Keratinocyte (primary cell): ENCODE data around the gene HOXB8. TPM values are rescaled to one million over a fixed set of nuclear protein-coding genes. Genes with fewer than 3 reads are reported as not detected.

ENCODE experiments used
- DNase-seq: peaks from one replicate; pipeline ENCODE4 v3.0.0-alpha.2; 2011; ENCODE audit warnings: low read depth, missing footprints, low spot score
- FAIRE-seq: peaks from 2 replicates; lab custom pipeline; 2011; peaks lifted over from hg19 to GRCh38; lab: Jason Lieb, UNC
- H2AFZ ChIP-seq: 2 replicates; pipeline ENCODE4 v1.6.0; 2012; ENCODE audit warnings: low read length, control low read depth, inconsistent platforms; ENCODE audit not compliant: control insufficient read depth
- H3K27ac ChIP-seq: 2 replicates; pipeline ENCODE4 v1.5.1; 2011; ENCODE audit warnings: low read length; ENCODE audit not compliant: control insufficient read depth, insufficient read depth
- H3K27me3 ChIP-seq: 3 replicates; pipeline ENCODE4 v1.6.0; 2011; ENCODE audit warnings: low read length; ENCODE audit not compliant: control insufficient read depth, insufficient read depth; ENCODE audit errors: extremely low read depth
- H3K36me3 ChIP-seq, 2 experiments: 2 replicates in 1 of 2; 3 replicates in 1 of 2; pipeline ENCODE4 v1.5.1; 2011; ENCODE audit warnings: low read length in 2 of 2, mild to moderate bottlenecking in 1 of 2; ENCODE audit not compliant: control insufficient read depth in 2 of 2, insufficient read depth in 2 of 2; ENCODE audit errors: extremely low read depth in 1 of 2
- H3K4me1 ChIP-seq: 3 replicates; pipeline ENCODE4 v1.5.1; 2011; ENCODE audit warnings: low read length; ENCODE audit not compliant: control insufficient read depth, insufficient read depth; ENCODE audit errors: extremely low read depth
- H3K4me2 ChIP-seq: 3 replicates; pipeline ENCODE4 v1.6.0; 2011; ENCODE audit warnings: low read depth, low read length; ENCODE audit not compliant: control insufficient read depth, insufficient read depth; ENCODE audit errors: extremely low read depth
- H3K4me3 ChIP-seq, 3 experiments: fragments of 200-600 bp in 1 of 3; sonication (generic) in 1 of 3; 2 replicates in 2 of 3; 3 replicates in 1 of 3; pipeline ENCODE4 v1.5.1; 2011 to 2016; ENCODE audit warnings: low read length in 3 of 3, mild to moderate bottlenecking in 3 of 3, control low read depth in 2 of 3, inconsistent platforms in 1 of 3, low read depth in 1 of 3, mixed read lengths in 1 of 3, mixed run types in 1 of 3, moderate library complexity in 1 of 3; ENCODE audit not compliant: control insufficient read depth in 2 of 3, insufficient read depth in 2 of 3; ENCODE audit errors: extremely low read depth in 1 of 3
- H3K79me2 ChIP-seq: 2 replicates; pipeline ENCODE4 v1.6.0; 2012; ENCODE audit warnings: low read length; ENCODE audit not compliant: control insufficient read depth, insufficient read depth
- H3K9ac ChIP-seq: 3 replicates; pipeline ENCODE4 v1.6.0; 2011; ENCODE audit warnings: low read length; ENCODE audit not compliant: control insufficient read depth, insufficient read depth; ENCODE audit errors: extremely low read depth
- H3K9me1 ChIP-seq: 3 replicates; pipeline ENCODE4 v1.6.0; 2011; ENCODE audit warnings: low read length; ENCODE audit not compliant: control insufficient read depth, insufficient read depth; ENCODE audit errors: extremely low read depth
- H3K9me3 ChIP-seq: 2 replicates; pipeline ENCODE4 v1.5.1; 2012; ENCODE audit warnings: low read depth, low read length; ENCODE audit not compliant: control insufficient read depth
- H4K20me1 ChIP-seq: 3 replicates; pipeline ENCODE4 v1.6.0; 2011; ENCODE audit warnings: low read length; ENCODE audit not compliant: control insufficient read depth, insufficient read depth; ENCODE audit errors: extremely low read depth
- CTCF ChIP-seq, 3 experiments: IDR thresholded peaks in 1 of 3; conservative IDR thresholded peaks in 1 of 3; optimal IDR thresholded peaks in 1 of 3; 2 replicates in 2 of 3; 3 replicates in 1 of 3; pipeline versions ENCODE3 to v1.5.1; 2011; ENCODE audit warnings: low read length in 3 of 3, mild to moderate bottlenecking in 3 of 3, moderate library complexity in 2 of 3, control low read depth in 1 of 3, inconsistent platforms in 1 of 3; ENCODE audit not compliant: insufficient read depth in 2 of 3; ENCODE audit errors: extremely low read depth in 1 of 3
- EZH2 ChIP-seq: IDR thresholded peaks from one replicate; pipeline ENCODE4 v1.6.1; 2012; ENCODE audit warnings: inconsistent platforms, mild to moderate bottlenecking, low read length, moderate library complexity
- dilution Hi-C: fragments of 300-500 bp; cut with MboI; formaldehyde crosslinking; loops from one replicate; pipeline ENCODE4 v1.7.0; 2020; ENCODE audit warnings: low sequenced_read_pairs; ENCODE audit not compliant: extremely low pct_ligation_motif_present
- polyA plus RNA-seq, 5 experiments: library from polyadenylated mRNA; depleted of rRNA in 3 of 5; stranded (reverse) in 3 of 5; stranded (forward) in 1 of 5; unstranded in 1 of 5; fragments of >200 nt; gene quantifications; 1 replicate in 1 of 5; 2 replicates in 3 of 5; 3 replicates in 1 of 5; pipeline versions ENCODE4 v1.2.1 to v1.2.3, GENCODE V29; 2011 to 2012; ENCODE audit warnings: missing spikeins in 2 of 5, low read depth in 1 of 5, low replicate concordance in 1 of 5

Gene HOXB8
- polyA plus RNA-seq, 1 donor (not counting 4 experiments of a cell fraction or from before 2014, with no cell fraction given) = not detected

GRCh38 chr17:48630009-48630924 is 15.2 kb upstream of the HOXB8 start:
- no peak for DNase-seq
- FAIRE-seq = no peak
- H3K9ac ChIP-seq = no peak overlapping the region
- peaks cover 100% of the 10 kb centered on the region for H3K27me3 ChIP-seq
- H3K4me3 ChIP-seq = no peak overlapping the region
- no peaks in the 10 kb centered on the region for H3K9me1 ChIP-seq
- H3K79me2 ChIP-seq = no peaks in the 10 kb centered on the region
- peaks cover 3% of the 10 kb centered on the region for H3K4me1 ChIP-seq
- H3K4me2 ChIP-seq = no peak overlapping the region
- H3K27ac ChIP-seq = no peak overlapping the region
- peaks cover 9% of the 10 kb centered on the region for H4K20me1 ChIP-seq
- H3K36me3 ChIP-seq = no peaks in the 10 kb centered on the region
- no peaks in the 10 kb centered on the region for H3K9me3 ChIP-seq
- TF ChIP-seq EZH2 (peak; percentile 38), CTCF (optimal IDR thresholded peaks at IDR 0.05 in 1 of 3, IDR thresholded peaks at IDR 0.05 in 1 of 3, conservative IDR thresholded peaks at IDR 0.05 in 1 of 3; ENCODE audit: extremely low read depth in 1 of 3, insufficient read depth in 2 of 3, low read length in 3 of 3) (no peak)
- dilution Hi-C loops = no loop called here
- H2AFZ ChIP-seq = no peak overlapping the region

- peaks cover 5% of the 10 kb centered on the region for H4K20me1 ChIP-seq
- TF ChIP-seq CTCF (optimal IDR thresholded peaks at IDR 0.05 in 1 of 3, IDR thresholded peaks at IDR 0.05 in 1 of 3, conservative IDR thresholded peaks at IDR 0.05 in 1 of 3; ENCODE audit: extremely low read depth in 1 of 3, insufficient read depth in 2 of 3, low read length in 3 of 3) (no peak), EZH2 (peak; percentile 11)
- H3K9ac ChIP-seq = no peak overlapping the region
- dilution Hi-C loops = no loop called here
- H3K27me3 ChIP-seq = peaks cover 100% of the 10 kb centered on the region
- FAIRE-seq (no peak), DNase-seq (no peak)
- no peak overlapping the region for H3K4me2 ChIP-seq
- no peak overlapping the region for H2AFZ ChIP-seq
- no peaks in the 10 kb centered on the region for H3K36me3 ChIP-seq
- H3K9me1 ChIP-seq = no peaks in the 10 kb centered on the region
- no peaks in the 10 kb centered on the region for H3K9me3 ChIP-seq
- H3K4me3 ChIP-seq = no peak overlapping the region
- no peak overlapping the region for H3K27ac ChIP-seq
- H3K4me1 ChIP-seq = peaks cover 3% of the 10 kb centered on the region
- no peaks in the 10 kb centered on the region for H3K79me2 ChIP-seq
Observed at GRCh38 chr17:48629411-48629759, 14.3 kb upstream of the HOXB8 start.
